MCF 10A (cell line): ENCODE results near the gene MBOAT2. TPM values are rescaled to one million over a fixed set of nuclear protein-coding genes. Genes with fewer than 3 reads are reported as not detected.

ENCODE experiments used
- BruUV-seq: library from RNA; stranded (reverse); fragments of 400-500 nt; replicated peaks from 2 replicates; lab custom pipeline; 2021; lab: Mats Ljungman, UMichigan
- CTCF ChIA-PET: fragments of 300-600 bp; sonication (Branson Sonifier 250); formaldehyde crosslinking; extraction: SDS; loops from one replicate; lab custom pipeline; 2021; ENCODE audit warnings: antibody characterized with exemption, inconsistent platforms; lab: Yijun Ruan, JAX
- POLR2A ChIA-PET: fragments of 300-600, 350-650 bp; sonication (Branson Sonifier 250); formaldehyde crosslinking; extraction: SDS; loops from one replicate; lab custom pipeline; 2020; ENCODE audit warnings: antibody characterized with exemption, inconsistent platforms; lab: Yijun Ruan, JAX
- DNase-seq: peaks from one replicate; pipeline ENCODE4 v3.0.0-alpha.2; 2018; ENCODE audit not compliant: unreplicated experiment
- H3K27ac Mint-ChIP-seq: one replicate; pipeline ENCODE4 v1.8.0; 2022; ENCODE audit warnings: mild to moderate bottlenecking, low read depth, mixed read lengths; ENCODE audit not compliant: unreplicated experiment
- H3K27me3 Mint-ChIP-seq: one replicate; pipeline ENCODE4 v1.8.0; 2022; ENCODE audit warnings: mixed read lengths; ENCODE audit not compliant: insufficient read depth, unreplicated experiment
- H3K36me3 Mint-ChIP-seq: one replicate; pipeline ENCODE4 v1.8.0; 2022; ENCODE audit warnings: mild to moderate bottlenecking, moderate library complexity, mixed read lengths; ENCODE audit not compliant: insufficient read depth, unreplicated experiment
- H3K4me1 Mint-ChIP-seq: one replicate; pipeline ENCODE4 v1.8.0; 2022; ENCODE audit warnings: mixed read lengths; ENCODE audit not compliant: insufficient read depth, unreplicated experiment
- H3K4me3 Mint-ChIP-seq: one replicate; pipeline ENCODE4 v1.8.0; 2022; ENCODE audit warnings: mild to moderate bottlenecking, moderate library complexity, mixed read lengths; ENCODE audit not compliant: unreplicated experiment
- H3K9me3 Mint-ChIP-seq: one replicate; pipeline ENCODE4 v1.8.0; 2022; ENCODE audit warnings: mixed read lengths; ENCODE audit not compliant: unreplicated experiment
- intact Hi-C: fragments of 100-400 bp; cut with micrococcal nuclease; formaldehyde crosslinking; loops from 2 replicates; pipeline ENCODE4 v1.14.1; 2022
- total RNA-seq: library from RNA; stranded (reverse); gene quantifications from 2 replicates; pipeline ENCODE4 v1.2.3, GENCODE V29; 2022
- TF ChIP-seq, protein P1 (sequence below): fragments of 200-600 bp; IDR thresholded peaks from one replicate; pipeline ENCODE4 v1.8.0; 2022; ENCODE audit warnings: antibody characterized with exemption, mild to moderate bottlenecking; ENCODE audit not compliant: unreplicated experiment

Gene MBOAT2
- total RNA-seq, 1 experiment from 2014 or later, result 34.7 TPM

DNA sequence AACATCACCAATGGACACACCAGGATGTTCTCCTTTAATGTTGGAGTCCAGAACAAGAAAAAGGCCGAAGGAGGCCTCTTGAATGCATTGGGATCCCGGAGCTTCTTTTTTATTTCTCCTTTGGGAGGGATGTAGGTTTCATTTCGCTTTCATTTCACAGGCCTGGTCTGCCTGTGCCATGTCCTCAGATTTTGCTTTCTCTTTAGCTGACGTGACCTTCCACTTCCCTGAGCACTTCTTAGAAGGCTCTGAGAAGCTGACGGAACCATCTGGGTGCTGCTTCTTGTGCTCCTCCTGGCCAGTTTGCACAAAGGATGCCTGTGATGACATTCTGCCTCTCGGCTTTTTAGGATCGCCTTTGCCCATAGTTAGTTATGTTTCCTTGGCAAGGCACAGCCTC, 15.1 kb upstream of the MBOAT2 start:
- no peak for DNase-seq
- ChIA-PET POLR2A (interaction anchor here (0.7 to 1.5 kb wide), 4 partner anchors 13 to 424 kb away, joined by 3 to 5 read pairs (median 4); no protein-coding TSS in a partner anchor), CTCF (interaction anchor here (1.0 kb wide), 1 partner anchor 94 kb away, joined by 4 read pairs; no protein-coding TSS in a partner anchor)
- H3K36me3 Mint-ChIP-seq, result no peaks in the 10 kb centered on the region
- H3K27ac Mint-ChIP-seq, result no peak overlapping the region
- intact Hi-C loops, result no loop called here
- BruUV-seq, result no TSS peak
- TF ChIP-seq, protein P1, sequence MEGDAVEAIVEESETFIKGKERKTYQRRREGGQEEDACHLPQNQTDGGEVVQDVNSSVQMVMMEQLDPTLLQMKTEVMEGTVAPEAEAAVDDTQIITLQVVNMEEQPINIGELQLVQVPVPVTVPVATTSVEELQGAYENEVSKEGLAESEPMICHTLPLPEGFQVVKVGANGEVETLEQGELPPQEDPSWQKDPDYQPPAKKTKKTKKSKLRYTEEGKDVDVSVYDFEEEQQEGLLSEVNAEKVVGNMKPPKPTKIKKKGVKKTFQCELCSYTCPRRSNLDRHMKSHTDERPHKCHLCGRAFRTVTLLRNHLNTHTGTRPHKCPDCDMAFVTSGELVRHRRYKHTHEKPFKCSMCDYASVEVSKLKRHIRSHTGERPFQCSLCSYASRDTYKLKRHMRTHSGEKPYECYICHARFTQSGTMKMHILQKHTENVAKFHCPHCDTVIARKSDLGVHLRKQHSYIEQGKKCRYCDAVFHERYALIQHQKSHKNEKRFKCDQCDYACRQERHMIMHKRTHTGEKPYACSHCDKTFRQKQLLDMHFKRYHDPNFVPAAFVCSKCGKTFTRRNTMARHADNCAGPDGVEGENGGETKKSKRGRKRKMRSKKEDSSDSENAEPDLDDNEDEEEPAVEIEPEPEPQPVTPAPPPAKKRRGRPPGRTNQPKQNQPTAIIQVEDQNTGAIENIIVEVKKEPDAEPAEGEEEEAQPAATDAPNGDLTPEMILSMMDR, result no peak
- no peaks in the 10 kb centered on the region for H3K9me3 Mint-ChIP-seq
- no peak overlapping the region for H3K4me3 Mint-ChIP-seq
- no peaks in the 10 kb centered on the region for H3K27me3 Mint-ChIP-seq
- no peaks in the 10 kb centered on the region for H3K4me1 Mint-ChIP-seq

DNA sequence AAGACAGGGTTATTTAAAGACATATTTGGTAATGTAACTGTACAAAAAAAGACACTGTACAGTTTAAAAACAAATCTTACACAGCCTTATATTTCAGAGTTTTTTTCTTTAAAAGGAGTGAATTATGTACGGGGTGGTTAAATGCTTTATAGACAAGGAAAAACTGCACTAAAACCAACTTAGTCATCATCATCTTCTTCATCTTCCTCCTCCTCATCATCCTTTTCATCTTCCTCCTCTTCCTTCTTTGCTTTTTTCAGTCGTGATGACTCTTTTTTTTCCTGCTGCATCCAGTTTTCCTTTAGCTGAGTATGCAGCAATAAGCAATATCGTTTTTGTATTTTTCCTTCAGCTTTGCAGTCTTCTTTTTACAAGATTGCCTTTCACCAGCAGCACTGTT, 14.6 kb upstream of the MBOAT2 start:
- intact Hi-C loops, result no loop called here
- BruUV-seq, result no TSS peak
- no peaks in the 10 kb centered on the region for H3K4me1 Mint-ChIP-seq
- no peak overlapping the region for H3K27ac Mint-ChIP-seq
- no peaks in the 10 kb centered on the region for H3K9me3 Mint-ChIP-seq
- no peaks in the 10 kb centered on the region for H3K36me3 Mint-ChIP-seq
- CTCF ChIA-PET, result interaction anchor here (0.6 to 1.0 kb wide), 2 partner anchors 94 to 1202 kb away, joined by 3 to 4 read pairs; no protein-coding TSS in a partner anchor
- no peak for DNase-seq
- TF ChIP-seq, protein P1, result no peak
- POLR2A ChIA-PET, result interaction anchor here (0.7 to 2.3 kb wide), 5 partner anchors 14 to 424 kb away, joined by 3 to 10 read pairs (median 4); partner anchors contain the start of gene MBOAT2
- no peak overlapping the region for H3K4me3 Mint-ChIP-seq
- no peaks in the 10 kb centered on the region for H3K27me3 Mint-ChIP-seq

DNA sequence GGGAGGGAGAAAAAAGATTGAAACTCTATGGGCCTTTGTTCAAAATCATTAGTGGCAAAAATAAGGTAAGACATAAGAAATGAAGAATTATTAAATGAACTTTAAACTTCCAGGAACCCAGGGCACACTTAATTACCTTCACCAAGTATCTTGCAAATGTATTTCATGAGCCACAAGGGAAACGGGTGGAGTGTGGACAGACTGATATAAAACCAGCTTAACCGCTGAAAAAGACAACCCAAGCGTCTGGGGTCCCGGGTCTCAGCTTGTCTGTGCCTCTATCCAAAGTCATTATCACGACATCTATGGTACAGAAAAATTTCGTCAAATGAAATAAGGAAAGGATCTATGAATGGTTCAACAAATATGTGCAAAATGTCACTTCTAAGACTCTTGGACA, 13.9 kb upstream of the MBOAT2 start:
- POLR2A ChIA-PET, result interaction anchor here (1.7 to 2.3 kb wide), 2 partner anchors 13 to 15 kb away, joined by 5 to 10 read pairs; partner anchors contain the start of gene MBOAT2

DNA sequence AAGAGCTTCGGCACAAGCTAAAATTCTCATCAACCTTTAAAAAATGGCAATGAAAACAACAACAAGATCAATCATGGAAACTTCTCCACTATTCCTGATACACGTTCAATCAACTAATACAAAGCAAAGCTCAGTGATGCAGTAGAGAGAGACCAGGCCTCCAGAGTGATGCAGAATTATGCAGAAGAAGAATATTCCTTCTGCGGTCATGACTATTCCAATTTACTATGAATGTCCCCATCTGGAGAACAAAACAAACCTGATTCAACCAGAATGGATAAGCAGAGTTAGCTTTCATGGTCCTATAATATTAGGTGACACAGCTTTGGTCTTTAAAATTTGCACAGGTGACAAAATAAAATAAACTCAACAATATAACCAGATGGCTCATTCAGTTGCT, 12.5 kb upstream of the MBOAT2 start:
- no peak for DNase-seq
- Mint-ChIP-seq H3K36me3 (no peaks in the 10 kb centered on the region), H3K27ac (no peak overlapping the region), H3K9me3 (no peaks in the 10 kb centered on the region), H3K4me3 (no peak overlapping the region), H3K4me1 (peaks cover 2% of the 10 kb centered on the region), H3K27me3 (no peaks in the 10 kb centered on the region)
- ChIA-PET CTCF (interaction anchor here (0.6 to 0.7 kb wide), 2 partner anchors 90 to 1104 kb away, joined by 3 read pairs; no protein-coding TSS in a partner anchor), POLR2A (interaction anchor here (0.6 to 2.3 kb wide), 4 partner anchors 11 to 64 kb away, joined by 3 to 10 read pairs (median 4); partner anchors contain the start of gene MBOAT2)
- TF ChIP-seq, protein P1, result no peak
- BruUV-seq, result no TSS peak
- intact Hi-C loops, result no loop called here

More for the DNA sequence above, 13.9 kb upstream of the MBOAT2 start:
- H3K9me3 Mint-ChIP-seq, result no peaks in the 10 kb centered on the region
- no peaks in the 10 kb centered on the region for H3K4me1 Mint-ChIP-seq
- TF ChIP-seq, protein P1, result no peak
- DNase-seq, result no peak
- intact Hi-C loops, result no loop called here
- no peaks in the 10 kb centered on the region for H3K36me3 Mint-ChIP-seq
- CTCF ChIA-PET, result interaction anchor here (0.6 to 1.0 kb wide), 3 partner anchors 95 to 1201 kb away, joined by 3 to 4 read pairs (median 3); no protein-coding TSS in a partner anchor
- no TSS peak for BruUV-seq
- H3K27ac Mint-ChIP-seq, result no peak overlapping the region
- no peak overlapping the region for H3K4me3 Mint-ChIP-seq
- no peaks in the 10 kb centered on the region for H3K27me3 Mint-ChIP-seq
